OCI-LY1 (cell line): Measurements from ENCODE around the gene ITK.

ENCODE experiments used
- H2AFZ ChIP-seq: fragments of 200-600 bp; sonication (generic), shearing (Covaris generic); 2 replicates; pipeline ENCODE4 v1.6.0; 2014; ENCODE audit warnings: antibody characterized with exemption, mild to moderate bottlenecking, low read length
- H3F3A ChIP-seq: fragments of 200-600 bp; sonication (generic), shearing (Covaris generic); 2 replicates; pipeline ENCODE4 v1.6.0; 2014; ENCODE audit warnings: mild to moderate bottlenecking, antibody characterized with exemption, low read length, moderate library complexity; ENCODE audit not compliant: insufficient read depth
- H3K27ac ChIP-seq: fragments of 200-600 bp; sonication (generic); 2 replicates; pipeline ENCODE4 v1.5.1; 2014; ENCODE audit warnings: low read length, mixed run types, mild to moderate bottlenecking, low read depth; ENCODE audit not compliant: poor library complexity, severe bottlenecking
- H3K27me3 ChIP-seq: fragments of 200-600 bp; sonication (generic); 2 replicates; pipeline ENCODE4 v1.6.0; 2014; ENCODE audit warnings: antibody characterized with exemption, mild to moderate bottlenecking, low read length, moderate library complexity; ENCODE audit not compliant: insufficient read depth
- H3K36me3 ChIP-seq: fragments of 200-600 bp; sonication (generic); 2 replicates; pipeline ENCODE4 v1.6.1; 2014; ENCODE audit warnings: mild to moderate bottlenecking, antibody characterized with exemption, low read length, moderate library complexity, mixed read lengths; ENCODE audit not compliant: insufficient read depth
- H3K4me1 ChIP-seq: fragments of 200-600 bp; sonication (generic); 2 replicates; pipeline ENCODE4 v1.5.1; 2014; ENCODE audit warnings: mild to moderate bottlenecking, low read length, moderate library complexity; ENCODE audit not compliant: insufficient read depth, severe bottlenecking
- H3K4me2 ChIP-seq: fragments of 200-600 bp; sonication (generic), shearing (Covaris generic); 2 replicates; pipeline ENCODE4 v1.6.1; 2014; ENCODE audit warnings: low read length
- H3K4me3 ChIP-seq: fragments of 200-600 bp; sonication (generic); 2 replicates; pipeline ENCODE4 v1.5.1; 2014; ENCODE audit warnings: low read length, low read depth, mild to moderate bottlenecking, mixed read lengths; ENCODE audit not compliant: poor library complexity, severe bottlenecking
- H3K79me2 ChIP-seq: fragments of 200-600 bp; shearing (Covaris generic); 2 replicates; pipeline ENCODE4 v1.6.1; 2016; ENCODE audit warnings: mixed run types, low read length, mixed read lengths; ENCODE audit not compliant: insufficient read depth
- H3K9ac ChIP-seq: fragments of 200-600 bp; sonication (generic), shearing (Covaris generic); 2 replicates; pipeline ENCODE4 v1.6.1; 2014; ENCODE audit warnings: mild to moderate bottlenecking, low read length, mixed read lengths
- H3K9me2 ChIP-seq: fragments of 200-600 bp; sonication (generic), shearing (Covaris generic); 2 replicates; pipeline ENCODE4 v1.6.1; 2014; ENCODE audit warnings: low read depth, mild to moderate bottlenecking, low read length, mixed read lengths
- H3K9me3 ChIP-seq: fragments of 200-600 bp; shearing (Covaris generic); 2 replicates; pipeline ENCODE4 v1.6.1; 2014; ENCODE audit warnings: low read length, mixed read lengths
- H4K20me1 ChIP-seq: fragments of 200-600 bp; sonication (generic), shearing (Covaris generic); 2 replicates; pipeline ENCODE4 v1.6.0; 2016; ENCODE audit warnings: mild to moderate bottlenecking, low read length; ENCODE audit not compliant: insufficient read depth
- EZH2 ChIP-seq: fragments of 200-600 bp; sonication (generic), shearing (Covaris generic); IDR thresholded peaks from 2 replicates; pipeline ENCODE4 v1.8.0; 2017; ENCODE audit warnings: borderline replicate concordance, mixed run types, mild to moderate bottlenecking, antibody characterized with exemption, low read length, moderate library complexity, mixed read lengths
- TF ChIP-seq, protein P1 (sequence below): fragments of 200-600 bp; sonication (generic), shearing (Covaris generic); IDR thresholded peaks from 2 replicates; pipeline ENCODE4 v1.5.1; 2017; ENCODE audit warnings: mild to moderate bottlenecking, antibody characterized with exemption, low read length, moderate library complexity, mixed read lengths

ITK gene

GRCh38 chr5:157216391-157217142 lies 35.9 kb downstream of the ITK start:
- Histone ChIP-seq H3K79me2 (no peaks in the 10 kb centered on the region), H3K4me2 (peak overlapping the region; percentile 20; the same call in 1 of the 2 replicates), H2AFZ (no peak overlapping the region), H3K36me3 (peaks cover 66% of the 10 kb centered on the region), H3F3A (no peaks in the 10 kb centered on the region), H3K9me2 (no peaks in the 10 kb centered on the region), H3K9me3 (no peaks in the 10 kb centered on the region), H3K9ac (no peak overlapping the region; the same call in 1 of the 2 replicates), H4K20me1 (no peaks in the 10 kb centered on the region), H3K4me3 (no peak overlapping the region), H3K4me1 (peaks cover 66% of the 10 kb centered on the region), H3K27ac (peak overlapping the region; percentile 94), H3K27me3 (no peaks in the 10 kb centered on the region)
- TF ChIP-seq, protein P1, sequence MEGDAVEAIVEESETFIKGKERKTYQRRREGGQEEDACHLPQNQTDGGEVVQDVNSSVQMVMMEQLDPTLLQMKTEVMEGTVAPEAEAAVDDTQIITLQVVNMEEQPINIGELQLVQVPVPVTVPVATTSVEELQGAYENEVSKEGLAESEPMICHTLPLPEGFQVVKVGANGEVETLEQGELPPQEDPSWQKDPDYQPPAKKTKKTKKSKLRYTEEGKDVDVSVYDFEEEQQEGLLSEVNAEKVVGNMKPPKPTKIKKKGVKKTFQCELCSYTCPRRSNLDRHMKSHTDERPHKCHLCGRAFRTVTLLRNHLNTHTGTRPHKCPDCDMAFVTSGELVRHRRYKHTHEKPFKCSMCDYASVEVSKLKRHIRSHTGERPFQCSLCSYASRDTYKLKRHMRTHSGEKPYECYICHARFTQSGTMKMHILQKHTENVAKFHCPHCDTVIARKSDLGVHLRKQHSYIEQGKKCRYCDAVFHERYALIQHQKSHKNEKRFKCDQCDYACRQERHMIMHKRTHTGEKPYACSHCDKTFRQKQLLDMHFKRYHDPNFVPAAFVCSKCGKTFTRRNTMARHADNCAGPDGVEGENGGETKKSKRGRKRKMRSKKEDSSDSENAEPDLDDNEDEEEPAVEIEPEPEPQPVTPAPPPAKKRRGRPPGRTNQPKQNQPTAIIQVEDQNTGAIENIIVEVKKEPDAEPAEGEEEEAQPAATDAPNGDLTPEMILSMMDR, result no peak
- TF ChIP-seq EZH2, result no peak

GRCh38 chr5:157217289-157218024 lies 36.8 kb downstream of the ITK start:
- TF ChIP-seq EZH2, result no peak
- TF ChIP-seq, protein P1, result no peak
- peaks cover 59% of the 10 kb centered on the region for H3K4me1 ChIP-seq
- peak overlapping the region; percentile 27; the same call in 1 of the 2 replicates for H3K9ac ChIP-seq
- no peaks in the 10 kb centered on the region for H3F3A ChIP-seq
- peaks cover 57% of the 10 kb centered on the region; the same call in 1 of the 2 replicates for H3K36me3 ChIP-seq
- H3K27ac ChIP-seq, result peak overlapping the region; percentile 94
- no peaks in the 10 kb centered on the region for H3K9me3 ChIP-seq
- no peak overlapping the region for H3K4me3 ChIP-seq
- H3K4me2 ChIP-seq, result peak overlapping the region; percentile 20; the same call in 1 of the 2 replicates
- H4K20me1 ChIP-seq, result no peaks in the 10 kb centered on the region
- H2AFZ ChIP-seq, result no peak overlapping the region; the same call in 1 of the 2 replicates
- H3K79me2 ChIP-seq, result no peaks in the 10 kb centered on the region
- no peaks in the 10 kb centered on the region for H3K27me3 ChIP-seq
- no peaks in the 10 kb centered on the region for H3K9me2 ChIP-seq

DNA sequence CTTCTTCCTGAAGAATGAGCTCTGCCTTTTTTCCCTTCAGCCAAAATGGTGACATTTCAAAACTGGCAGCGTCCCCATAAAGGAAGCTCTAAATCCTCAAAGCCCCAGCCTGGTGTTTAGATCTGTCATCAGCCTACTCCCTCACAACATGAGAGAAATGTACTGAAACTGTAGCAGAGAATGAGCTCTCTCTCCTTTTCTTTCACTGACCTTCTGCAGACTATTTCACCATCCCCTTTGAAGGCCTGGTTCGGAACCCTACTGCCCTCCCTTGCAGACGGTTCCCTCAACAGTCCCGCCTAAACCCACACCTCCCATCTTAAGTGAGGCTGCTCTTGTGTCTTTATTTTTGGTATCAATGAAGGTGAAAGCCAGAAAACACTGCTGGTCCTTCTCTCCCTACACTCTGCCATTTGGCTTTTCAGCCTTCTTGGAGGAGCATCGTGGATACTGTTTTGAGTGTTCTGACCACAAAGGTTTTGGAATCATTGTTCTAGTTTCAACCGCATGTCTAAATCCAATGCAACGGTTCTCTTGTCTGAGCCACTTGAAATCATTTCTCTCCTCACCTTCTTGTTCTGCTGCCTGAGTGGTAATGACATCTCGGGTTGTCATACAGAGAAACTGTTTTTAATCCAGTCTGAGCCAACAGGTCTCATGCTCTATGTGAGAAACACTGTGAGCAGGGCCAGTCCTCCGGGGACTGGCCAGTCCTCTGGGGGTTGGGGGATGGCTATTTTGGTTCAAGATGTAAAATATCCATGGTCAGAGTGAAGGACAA lies 39.0 kb downstream of the ITK start:
- Histone ChIP-seq H4K20me1 (no peaks in the 10 kb centered on the region), H3K4me2 (no peak overlapping the region), H3K9me2 (no peaks in the 10 kb centered on the region), H3K79me2 (no peaks in the 10 kb centered on the region), H3K36me3 (peaks cover 54% of the 10 kb centered on the region; the same call in 1 of the 2 replicates), H3K4me1 (peaks cover 42% of the 10 kb centered on the region), H3F3A (no peaks in the 10 kb centered on the region), H3K4me3 (no peak overlapping the region), H3K9ac (no peak overlapping the region), H2AFZ (no peak overlapping the region), H3K9me3 (no peaks in the 10 kb centered on the region), H3K27ac (no peak overlapping the region), H3K27me3 (no peaks in the 10 kb centered on the region)
- TF ChIP-seq, protein P1, result no peak
- TF ChIP-seq EZH2, result no peak
